GM12878 (cell line): Measurements from ENCODE around the gene SPTBN1. TPM values are rescaled to one million over a fixed set of nuclear protein-coding genes. Genes with fewer than 3 reads are reported as not detected.

Source experiments
- ATAC-seq: fragments of 200-7000 bp; cut with Tn5 transposase; 3 replicates; pipeline ENCODE4 v1.9.1; 2020; ENCODE audit warnings: mild to moderate bottlenecking, moderate library complexity
- BruUV-seq: library from RNA; stranded (reverse); fragments of 400-500 nt; replicated peaks from 2 replicates; lab custom pipeline; 2021; lab: Mats Ljungman, UMichigan
- CTCF ChIA-PET: fragments of 300-600 bp; sonication (Branson Sonifier 250); formaldehyde crosslinking; extraction: SDS; loops from one replicate; lab custom pipeline; 2021; ENCODE audit warnings: inconsistent platforms; lab: Yijun Ruan, JAX
- POLR2A ChIA-PET: fragments of 350-600 bp; formaldehyde crosslinking; extraction: SDS; loops from one replicate; lab custom pipeline; 2021; ENCODE audit warnings: inconsistent platforms; lab: Charles Lee
- RAD21 ChIA-PET: fragments of 300-600 bp; sonication (Branson Sonifier 250); formaldehyde crosslinking; loops from one replicate; lab custom pipeline; 2023; ENCODE audit warnings: antibody characterized with exemption; ENCODE audit not compliant: unreplicated experiment; lab: Charles Lee
- SMC1A ChIA-PET: fragments of 300-600 bp; sonication (Branson Sonifier 250); formaldehyde crosslinking; loops from one replicate; lab custom pipeline; 2023; ENCODE audit not compliant: unreplicated experiment, uncharacterized antibody; lab: Charles Lee
- DNase-seq: peaks from one replicate; pipeline ENCODE4 v3.0.0-alpha.2; 2011; ENCODE audit warnings: low read depth, low spot score
- FAIRE-seq: peaks from 3 replicates; lab custom pipeline; 2011; peaks lifted over from hg19 to GRCh38; lab: Jason Lieb, UNC
- H2AFZ ChIP-seq: 2 replicates; pipeline ENCODE4 v1.6.0; 2011; ENCODE audit warnings: low read depth, low read length, control low read depth; ENCODE audit not compliant: control insufficient read depth
- H3K27ac ChIP-seq: 2 replicates; pipeline ENCODE4 v1.5.1; 2011; ENCODE audit warnings: control low read depth; ENCODE audit not compliant: control insufficient read depth, insufficient read depth
- H3K27me3 ChIP-seq, 2 experiments: replicated peaks in 1 of 2; 2 replicates each; pipeline versions ENCODE4 v1.6.0 to v1.6.1; 2011; ENCODE audit warnings: low read length in 1 of 2; ENCODE audit not compliant: control insufficient read depth in 2 of 2, insufficient read depth in 2 of 2
- H3K36me3 ChIP-seq, 2 experiments: 2 replicates each; pipeline ENCODE4 v1.5.1; 2011; ENCODE audit warnings: low read length in 1 of 2; ENCODE audit not compliant: control insufficient read depth in 2 of 2, insufficient read depth in 2 of 2
- H3K4me1 ChIP-seq: 2 replicates; pipeline ENCODE4 v1.6.1; 2011; ENCODE audit warnings: mild to moderate bottlenecking, low read length, moderate library complexity, mixed read lengths; ENCODE audit not compliant: control insufficient read depth, insufficient read depth
- H3K4me2 ChIP-seq: 2 replicates; pipeline ENCODE4 v1.6.0; 2011; ENCODE audit warnings: control low read depth; ENCODE audit not compliant: control insufficient read depth, insufficient read depth
- H3K4me3 ChIP-seq: fragments of 200-600 bp; sonication (generic); 2 replicates; pipeline ENCODE4 v1.5.1; 2016
- H3K79me2 ChIP-seq: 2 replicates; pipeline ENCODE4 v1.6.0; 2011; ENCODE audit warnings: low read length; ENCODE audit not compliant: control insufficient read depth, insufficient read depth
- H3K9ac ChIP-seq: 2 replicates; pipeline ENCODE4 v1.8.0; 2011; ENCODE audit warnings: low read length, control low read depth, mixed read lengths; ENCODE audit not compliant: control insufficient read depth, insufficient read depth
- H3K9me3 ChIP-seq: replicated peaks from 3 replicates; pipeline ENCODE4 v1.5.1; 2011; ENCODE audit warnings: mild to moderate bottlenecking, low read length; ENCODE audit not compliant: control insufficient read depth, insufficient read depth
- H4K20me1 ChIP-seq: 2 replicates; pipeline ENCODE4 v1.6.0; 2011; ENCODE audit not compliant: control insufficient read depth, insufficient read depth
- ASH2L ChIP-seq: fragments of 300-600, 200-600 bp; sonication (generic); IDR thresholded peaks from 2 replicates; pipeline ENCODE4 v1.6.1; 2017; ENCODE audit warnings: low read depth, mild to moderate bottlenecking, borderline replicate concordance
- CHD2 ChIP-seq: IDR thresholded peaks from 2 replicates; pipeline ENCODE4 v1.6.1; 2011; ENCODE audit warnings: low read depth, low read length, improper control_type of control experiment, borderline replicate concordance
- EP300 ChIP-seq, 2 experiments: fragments of 150-350 bp in 1 of 2; IDR thresholded peaks; 2 replicates each; pipeline ENCODE4 v1.6.1; 2011 to 2012; ENCODE audit warnings: low read depth in 2 of 2, low read length in 2 of 2, borderline replicate concordance in 1 of 2, improper control_type of control experiment in 1 of 2, inconsistent platforms in 1 of 2; ENCODE audit not compliant: control insufficient read depth in 1 of 2
- HDAC6 ChIP-seq: fragments of 200-600 bp; sonication (generic); IDR thresholded peaks from one replicate; pipeline ENCODE4 v1.8.0; 2017; ENCODE audit warnings: antibody characterized with exemption; ENCODE audit not compliant: unreplicated experiment
- MTA3 ChIP-seq: IDR thresholded peaks from 2 replicates; pipeline ENCODE4 v1.6.1; 2012; ENCODE audit warnings: low read length, inconsistent platforms, borderline replicate concordance
- NFIC ChIP-seq: IDR thresholded peaks from 2 replicates; pipeline ENCODE4 v1.6.1; 2012; ENCODE audit warnings: low read depth, mild to moderate bottlenecking, inconsistent platforms, low read length, moderate library complexity
- NFYB ChIP-seq: IDR thresholded peaks from 2 replicates; pipeline ENCODE4 v1.6.1; 2011; ENCODE audit warnings: low read depth, mild to moderate bottlenecking, low read length, improper control_type of control experiment, moderate library complexity; ENCODE audit not compliant: insufficient read depth
- POLR2AphosphoS5 ChIP-seq: IDR thresholded peaks from 2 replicates; pipeline ENCODE4 v1.6.1; 2011; ENCODE audit warnings: mild to moderate bottlenecking, low read length, inconsistent platforms
- RBBP5 ChIP-seq: fragments of 200-600 bp; sonication (generic); conservative IDR thresholded peaks from 2 replicates; pipeline ENCODE4 v1.6.1; 2016
- ZSCAN29 ChIP-seq: fragments of 450-650 bp; IDR thresholded peaks from 2 replicates; pipeline ENCODE4 v1.6.1; 2017; ENCODE audit warnings: mild to moderate bottlenecking, moderate library complexity
- WGBS: methylation state at CpG from one replicate; pipeline ENCODE4 v1.1.6; 2016; ENCODE audit warnings: low lambda C conversion rate; ENCODE audit not compliant: insufficient replicate concordance, insufficient coverage; ENCODE audit errors: missing lambda C conversion rate; 5-methylcytosine and 5-hydroxymethylcytosine counted together
- in situ Hi-C: fragments of 300-500 bp; cut with MboI; formaldehyde crosslinking; loops from 9 replicates; pipeline ENCODE4 v1.14.3; 2018; ENCODE audit warnings: mixed read lengths
- intact Hi-C: fragments of 100-400 bp; cut with micrococcal nuclease; formaldehyde crosslinking; loops from one replicate; pipeline ENCODE4 v1.14.2; 2022; ENCODE audit not compliant: unreplicated experiment
- polyA plus RNA-seq, 11 experiments: library from polyadenylated mRNA; depleted of rRNA in 4 of 11; unstranded in 6 of 11; stranded (reverse) in 5 of 11; fragments of >200 nt; fragmentation: Nextera tagmentation in 4 of 11; fragmentation: Illumina TruSeq in 1 of 11; extraction: Ambion mirVana in 4 of 11; extraction: Trizol in 1 of 11; gene quantifications; 1 replicate in 1 of 11; 2 replicates in 10 of 11; pipeline versions ENCODE4 v1.2.1 to v1.2.3, GENCODE V29; 2011 to 2016; ENCODE audit warnings: inconsistent platforms in 2 of 11, missing spikeins in 2 of 11, low read depth in 1 of 11
- total RNA-seq, 4 experiments: library from RNA; depleted of rRNA in 3 of 4; stranded (reverse); fragments of >200 nt in 3 of 4; fragmentation: Illumina TruSeq in 1 of 4; extraction: Trizol in 1 of 4; gene quantifications; 2 replicates each; pipeline versions ENCODE4 v1.2.1 to v1.2.3, GENCODE V29; 2013 to 2021
- TF ChIP-seq, protein P1 (sequence below): fragments of 450-650 bp; conservative IDR thresholded peaks from 2 replicates; pipeline ENCODE4 v1.6.1; 2017; ENCODE audit warnings: mild to moderate bottlenecking, moderate library complexity
- TF ChIP-seq, protein P2 (sequence below): fragments of 450-650 bp; IDR thresholded peaks from 2 replicates; pipeline ENCODE4 v1.6.1; 2018; ENCODE audit warnings: borderline replicate concordance, mild to moderate bottlenecking; ENCODE audit not compliant: partially characterized antibody
- TF ChIP-seq, protein P3 (sequence below): IDR thresholded peaks from 2 replicates; pipeline ENCODE4 v1.6.1; 2011; ENCODE audit warnings: mild to moderate bottlenecking, low read depth, low read length, moderate library complexity; ENCODE audit not compliant: insufficient replicate concordance

SPTBN1 gene
- total and polyA plus RNA-seq, 10 of the 15 experiments (the other 5 are each of a cell fraction or from before 2014, with no cell fraction given), result 20.6 to 154 (median 76.7) TPM

DNA sequence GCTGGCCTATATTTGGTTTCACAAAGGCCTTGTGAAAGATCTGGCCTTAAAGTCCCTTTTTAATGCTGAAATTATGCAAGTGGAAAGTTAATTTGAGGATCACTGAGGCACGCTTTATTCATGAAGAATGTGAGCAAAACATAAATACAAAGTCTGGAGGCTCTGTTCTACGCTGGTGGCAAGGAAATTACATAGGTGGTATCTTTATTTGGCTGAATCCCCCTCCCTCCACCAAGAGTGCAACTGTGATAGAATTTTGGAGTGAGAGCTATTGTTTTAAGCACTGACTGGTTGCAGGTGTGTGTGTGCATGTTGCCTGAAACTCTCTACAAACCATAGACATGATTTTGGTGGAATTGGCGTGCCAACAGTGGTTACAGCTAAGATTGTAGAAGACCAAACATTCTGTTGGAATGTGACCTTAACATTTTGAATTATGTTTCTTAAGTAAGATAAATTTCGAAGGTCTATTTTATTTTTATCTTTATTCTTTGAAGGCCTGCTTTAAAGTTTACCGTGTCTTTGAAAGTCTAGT, 114.3 kb downstream of the SPTBN1 start (continued):
- TF ChIP-seq, protein P1, sequence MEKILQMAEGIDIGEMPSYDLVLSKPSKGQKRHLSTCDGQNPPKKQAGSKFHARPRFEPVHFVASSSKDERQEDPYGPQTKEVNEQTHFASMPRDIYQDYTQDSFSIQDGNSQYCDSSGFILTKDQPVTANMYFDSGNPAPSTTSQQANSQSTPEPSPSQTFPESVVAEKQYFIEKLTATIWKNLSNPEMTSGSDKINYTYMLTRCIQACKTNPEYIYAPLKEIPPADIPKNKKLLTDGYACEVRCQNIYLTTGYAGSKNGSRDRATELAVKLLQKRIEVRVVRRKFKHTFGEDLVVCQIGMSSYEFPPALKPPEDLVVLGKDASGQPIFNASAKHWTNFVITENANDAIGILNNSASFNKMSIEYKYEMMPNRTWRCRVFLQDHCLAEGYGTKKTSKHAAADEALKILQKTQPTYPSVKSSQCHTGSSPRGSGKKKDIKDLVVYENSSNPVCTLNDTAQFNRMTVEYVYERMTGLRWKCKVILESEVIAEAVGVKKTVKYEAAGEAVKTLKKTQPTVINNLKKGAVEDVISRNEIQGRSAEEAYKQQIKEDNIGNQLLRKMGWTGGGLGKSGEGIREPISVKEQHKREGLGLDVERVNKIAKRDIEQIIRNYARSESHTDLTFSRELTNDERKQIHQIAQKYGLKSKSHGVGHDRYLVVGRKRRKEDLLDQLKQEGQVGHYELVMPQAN, result no peak
- TF ChIP-seq MTA3 (peak; percentile 4; the same call in 1 of the 2 replicates), POLR2AphosphoS5 (peak; percentile 28)

DNA sequence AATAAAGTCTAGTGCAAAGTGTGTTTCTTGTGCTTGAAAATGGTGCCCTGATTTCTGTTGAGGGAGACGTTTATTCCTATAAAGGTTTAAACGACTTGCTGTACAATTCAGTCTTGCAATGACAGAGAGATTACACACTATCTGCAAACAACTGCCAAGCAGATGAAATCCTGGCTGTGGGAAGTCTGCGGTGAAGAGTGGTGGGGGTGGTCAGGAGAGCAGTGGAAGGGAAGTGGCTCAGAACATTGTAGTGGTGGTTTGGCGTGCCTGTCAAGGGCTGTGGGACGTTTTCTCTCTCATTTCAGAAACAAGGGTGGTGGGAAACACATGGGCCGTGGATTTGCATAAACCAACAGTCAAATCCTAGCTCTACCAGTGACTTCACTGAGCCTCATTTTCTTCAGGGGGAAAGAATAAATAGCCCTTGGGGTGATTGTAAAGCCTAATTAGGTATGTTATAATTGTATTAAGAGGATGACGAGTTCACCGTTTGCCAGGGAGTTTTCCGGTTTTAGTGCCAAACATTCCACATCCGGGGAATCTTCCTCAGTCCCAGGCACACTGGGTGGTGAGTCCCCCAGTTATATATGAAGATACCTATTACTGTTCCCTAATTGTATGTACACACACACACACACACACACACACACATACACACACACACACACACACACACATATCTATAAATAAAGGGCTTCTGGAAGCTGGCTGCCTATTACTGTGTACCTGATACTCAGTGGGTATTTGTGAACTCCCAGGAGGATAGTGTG, 115.0 kb downstream of the SPTBN1 start:
- intact Hi-C loops, result loop anchor here (1.0 to 10.0 kb wide), 7 partner anchors 9 to 1044 kb away; partner anchors contain the start of gene PPP4R3B
- no peak overlapping the region for H2AFZ ChIP-seq
- H3K27ac ChIP-seq, result peak overlapping the region; percentile 100
- H3K27me3 ChIP-seq, result no peaks in the 10 kb centered on the region
- POLR2A ChIA-PET, result interaction anchor here (0.6 to 18.4 kb wide), 13 partner anchors 10 to 490 kb away, joined by 3 to 504 read pairs (median 4); no protein-coding TSS in a partner anchor
- no peaks in the 10 kb centered on the region for H3K9me3 ChIP-seq
- SMC1A ChIA-PET, result interaction anchor here (0.9 to 21.8 kb wide), 16 partner anchors 5 to 133 kb away, joined by 3 to 569 read pairs (median 5); no protein-coding TSS in a partner anchor
- FAIRE-seq, result peak; percentile 85
- H3K36me3 ChIP-seq, result peaks cover 0 to 5% of the 10 kb centered on the region in 2 experiments; a peak in 2 of 4 replicates
- peak overlapping the region; percentile 49; the same call in 1 of the 2 replicates for H3K4me3 ChIP-seq
- in situ Hi-C loops, result no loop called here
- WGBS, result 1% methylated on average over 10 of the region's 10 CpGs
- peaks cover 99% of the 10 kb centered on the region for H3K79me2 ChIP-seq
- RAD21 ChIA-PET, result interaction anchor here (0.9 to 10.5 kb wide), 14 partner anchors 10 to 105 kb away, joined by 3 to 195 read pairs (median 5); no protein-coding TSS in a partner anchor
- H3K4me1 ChIP-seq, result peaks cover 73% of the 10 kb centered on the region
- H3K9ac ChIP-seq, result peak overlapping the region; percentile 80
- peak; percentile 98 for DNase-seq
- ATAC-seq, result peak; percentile 55
- no TSS peak for BruUV-seq
- CTCF ChIA-PET, result interaction anchor here (1.3 to 8.4 kb wide), 6 partner anchors 10 to 108 kb away, joined by 4 to 79 read pairs (median 8); no protein-coding TSS in a partner anchor
- H4K20me1 ChIP-seq, result no peaks in the 10 kb centered on the region
- H3K4me2 ChIP-seq, result peak overlapping the region; percentile 97
- no peak for TF ChIP-seq RBBP5
- peak; percentile 90 for TF ChIP-seq POLR2AphosphoS5
- TF ChIP-seq CHD2, result no peak; the same call in 1 of the 2 replicates
- TF ChIP-seq EP300 (IDR thresholded peaks at IDR 0.05; ENCODE audit: borderline replicate concordance in 1 of 2, control insufficient read depth in 1 of 2, low read depth in 2 of 2, low read length in 2 of 2), result peak; percentile 80 to 96
- peak; percentile 95 for TF ChIP-seq NFIC
- TF ChIP-seq ZSCAN29, result peak; percentile 81; the same call in 1 of the 2 replicates
- TF ChIP-seq ASH2L, result no peak
- TF ChIP-seq, protein P2, sequence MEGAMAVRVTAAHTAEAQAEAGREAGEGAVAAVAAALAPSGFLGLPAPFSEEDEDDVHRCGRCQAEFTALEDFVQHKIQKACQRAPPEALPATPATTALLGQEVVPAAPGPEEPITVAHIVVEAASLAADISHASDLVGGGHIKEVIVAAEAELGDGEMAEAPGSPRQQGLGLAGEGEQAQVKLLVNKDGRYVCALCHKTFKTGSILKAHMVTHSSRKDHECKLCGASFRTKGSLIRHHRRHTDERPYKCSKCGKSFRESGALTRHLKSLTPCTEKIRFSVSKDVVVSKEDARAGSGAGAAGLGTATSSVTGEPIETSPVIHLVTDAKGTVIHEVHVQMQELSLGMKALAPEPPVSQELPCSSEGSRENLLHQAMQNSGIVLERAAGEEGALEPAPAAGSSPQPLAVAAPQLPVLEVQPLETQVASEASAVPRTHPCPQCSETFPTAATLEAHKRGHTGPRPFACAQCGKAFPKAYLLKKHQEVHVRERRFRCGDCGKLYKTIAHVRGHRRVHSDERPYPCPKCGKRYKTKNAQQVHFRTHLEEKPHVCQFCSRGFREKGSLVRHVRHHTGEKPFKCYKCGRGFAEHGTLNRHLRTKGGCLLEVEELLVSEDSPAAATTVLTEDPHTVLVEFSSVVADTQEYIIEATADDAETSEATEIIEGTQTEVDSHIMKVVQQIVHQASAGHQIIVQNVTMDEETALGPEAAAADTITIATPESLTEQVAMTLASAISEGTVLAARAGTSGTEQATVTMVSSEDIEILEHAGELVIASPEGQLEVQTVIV, result no peak
- TF ChIP-seq HDAC6, result no peak
- TF ChIP-seq NFYB, result peak; percentile 72
- TF ChIP-seq, protein P3, sequence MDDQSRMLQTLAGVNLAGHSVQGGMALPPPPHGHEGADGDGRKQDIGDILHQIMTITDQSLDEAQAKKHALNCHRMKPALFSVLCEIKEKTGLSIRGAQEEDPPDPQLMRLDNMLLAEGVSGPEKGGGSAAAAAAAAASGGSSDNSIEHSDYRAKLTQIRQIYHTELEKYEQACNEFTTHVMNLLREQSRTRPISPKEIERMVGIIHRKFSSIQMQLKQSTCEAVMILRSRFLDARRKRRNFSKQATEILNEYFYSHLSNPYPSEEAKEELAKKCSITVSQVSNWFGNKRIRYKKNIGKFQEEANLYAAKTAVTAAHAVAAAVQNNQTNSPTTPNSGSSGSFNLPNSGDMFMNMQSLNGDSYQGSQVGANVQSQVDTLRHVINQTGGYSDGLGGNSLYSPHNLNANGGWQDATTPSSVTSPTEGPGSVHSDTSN, result peak; percentile 91
